ENCODE results near the gene OOEP.
"Not testable (repeated sequence)": the region's sequence is repeated elsewhere in the genome, so short reads cannot be mapped to it uniquely, and the experiment has no call there.

Gene OOEP

GRCh38 chr6:73388433-73388799 lies 18.7 kb upstream of the OOEP start:
- H3K4me3 ChIP-seq (ENCODE audit: low read depth, low read length): peak overlapping the region; percentile 65
- no peak for TF ChIP-seq CTCF (IDR thresholded peaks at IDR 0.05; ENCODE audit: insufficient read depth, low read length, missing control alignments)
- POLR2A ChIA-PET: interaction anchor here (1.1 kb wide), 1 partner anchor 73 kb away, joined by 5 read pairs; the partner anchor contains the start of gene MTO1
- CTCF ChIA-PET: interaction anchor here (0.7 to 2.2 kb wide), 18 partner anchors 10 to 222 kb away, joined by 3 to 29 read pairs (median 4); no protein-coding TSS in a partner anchor
- no peak for DNase-seq (ENCODE audit: low read depth, low spot score)

- no peak for DNase-seq (ENCODE audit: low read depth, low spot score)
- H3K4me3 ChIP-seq (ENCODE audit: low read depth, low read length): no peak overlapping the region
- no peak for TF ChIP-seq CTCF (IDR thresholded peaks at IDR 0.05; ENCODE audit: insufficient read depth, low read length, missing control alignments)
- CTCF ChIA-PET: interaction anchor here (0.9 kb wide), 1 partner anchor 12 kb away, joined by 3 read pairs; the partner anchor contains the start of gene OOEP
- POLR2A ChIA-PET: no interaction called here
Observed at GRCh38 chr6:73382462-73383113, 12.9 kb upstream of the OOEP start.

GRCh38 chr6:73381531-73381930 lies 11.8 kb upstream of the OOEP start:
- POLR2A ChIA-PET; H3K4me3 ChIP-seq (ENCODE audit: low read depth, low read length); DNase-seq (ENCODE audit: low read depth, low spot score); CTCF ChIA-PET: not testable (repeated sequence)

GRCh38 chr6:73377225-73377624 lies 7.5 kb upstream of the OOEP start:
- no peak for DNase-seq (ENCODE audit: low read depth, low spot score)
- POLR2A ChIA-PET: no interaction called here
- CTCF ChIA-PET: interaction anchor here (1.6 to 4.6 kb wide), 3 partner anchors 11 to 92 kb away, joined by 6 to 29 read pairs (median 6); no protein-coding TSS in a partner anchor
- H3K4me3 ChIP-seq (ENCODE audit: low read depth, low read length): no peak overlapping the region
- no peak for TF ChIP-seq CTCF (IDR thresholded peaks at IDR 0.05; ENCODE audit: insufficient read depth, low read length, missing control alignments)

GRCh38 chr6:73375216-73375615 lies 5.5 kb upstream of the OOEP start:
- H3K4me3 ChIP-seq (ENCODE audit: low read depth, low read length): no peak overlapping the region
- ChIA-PET CTCF (interaction anchor here (1.2 to 1.7 kb wide), 2 partner anchors 13 to 45 kb away, joined by 3 to 9 read pairs; no protein-coding TSS in a partner anchor), POLR2A (no interaction called here)
- no peak for TF ChIP-seq CTCF (IDR thresholded peaks at IDR 0.05; ENCODE audit: insufficient read depth, low read length, missing control alignments)
- no peak for DNase-seq (ENCODE audit: low read depth, low spot score)

GRCh38 chr6:73372516-73372915 lies 2.8 kb upstream of the OOEP start:
- no peak for TF ChIP-seq CTCF (IDR thresholded peaks at IDR 0.05; ENCODE audit: insufficient read depth, low read length, missing control alignments)
- H3K4me3 ChIP-seq (ENCODE audit: low read depth, low read length): no peak overlapping the region
- ChIA-PET CTCF (interaction anchor here (0.6 kb wide), 1 partner anchor 17 kb away, joined by 3 read pairs; no protein-coding TSS in a partner anchor), POLR2A (no interaction called here)
- no peak for DNase-seq (ENCODE audit: low read depth, low spot score)

GRCh38 chr6:73371984-73372383 lies 2.3 kb upstream of the OOEP start:
- ChIA-PET CTCF (no interaction called here), POLR2A (no interaction called here)
- H3K4me3 ChIP-seq (ENCODE audit: low read depth, low read length): no peak overlapping the region
- no peak for DNase-seq (ENCODE audit: low read depth, low spot score)
- no peak for TF ChIP-seq CTCF (IDR thresholded peaks at IDR 0.05; ENCODE audit: insufficient read depth, low read length, missing control alignments)

Data from AG04449 (cell line).